ENCODE results near the gene CCR7. TPM values are rescaled to one million over a fixed set of nuclear protein-coding genes. Genes with fewer than 3 reads are reported as not detected.

CCR7 gene
- total RNA-seq, 1 donor from 2014 or later: 0.51 TPM

Other genes with a start within 250 kb of the CCR7 start
- 1.1 TPM for gene GJD3, start 200.7 kb downstream of the CCR7 start, total RNA-seq (ENCODE audit: unreplicated experiment)
- 28.3 TPM for gene TOP2A, start 147.6 kb downstream of the CCR7 start, total RNA-seq (ENCODE audit: unreplicated experiment)
- 1,531 TPM for gene IGFBP4, start 122.0 kb downstream of the CCR7 start, total RNA-seq (ENCODE audit: unreplicated experiment)
- gene TNS4, start 63.8 kb downstream of the CCR7 start, total RNA-seq (ENCODE audit: unreplicated experiment): 0.08 TPM
- 138 TPM for gene SMARCE1, start 82.3 kb upstream of the CCR7 start, total RNA-seq (ENCODE audit: unreplicated experiment)
- gene KRT222, start 99.7 kb upstream of the CCR7 start, total RNA-seq (ENCODE audit: unreplicated experiment): 1.2 TPM
- gene KRT24, start 138.3 kb upstream of the CCR7 start, total RNA-seq (ENCODE audit: unreplicated experiment): not detected
- gene KRT25, start 189.9 kb upstream of the CCR7 start, total RNA-seq (ENCODE audit: unreplicated experiment): not detected
- not detected for gene KRT26, start 206.7 kb upstream of the CCR7 start, total RNA-seq (ENCODE audit: unreplicated experiment)
- not detected for gene KRT27, start 217.1 kb upstream of the CCR7 start, total RNA-seq (ENCODE audit: unreplicated experiment)
- gene KRT28, start 234.5 kb upstream of the CCR7 start, total RNA-seq (ENCODE audit: unreplicated experiment): not detected